GM18526 (cell line): ENCODE data around the gene NRCAM.

ENCODE experiments used
- POLR2A ChIP-seq: IDR thresholded peaks from 3 replicates; pipeline ENCODE4 v1.6.1; 2011; ENCODE audit not compliant: insufficient read length; ENCODE audit errors: extremely low read depth

Gene NRCAM

GRCh38 chr7:108395426-108395825 is 60.8 kb downstream of the NRCAM start:
- TF ChIP-seq POLR2A = no peak

GRCh38 chr7:108385834-108386422 is 70.3 kb downstream of the NRCAM start:
- TF ChIP-seq POLR2A = no peak

- no peak for TF ChIP-seq POLR2A
These were observed 71.3 kb downstream of the NRCAM start for GRCh38 chr7:108384716-108385483.

GRCh38 chr7:108382932-108383331 is 73.3 kb downstream of the NRCAM start:
- TF ChIP-seq POLR2A = no peak

- TF ChIP-seq POLR2A = no peak
These were observed 75.7 kb downstream of the NRCAM start for GRCh38 chr7:108380517-108380916.

- no peak for TF ChIP-seq POLR2A
These were observed 80.0 kb downstream of the NRCAM start for GRCh38 chr7:108376206-108376605.

GRCh38 chr7:108375668-108376067 is 80.6 kb downstream of the NRCAM start:
- no peak for TF ChIP-seq POLR2A

GRCh38 chr7:108374899-108375298 is 81.3 kb downstream of the NRCAM start:
- TF ChIP-seq POLR2A = no peak

- TF ChIP-seq POLR2A = no peak
These were observed 83.6 kb downstream of the NRCAM start for GRCh38 chr7:108372618-108373017.

GRCh38 chr7:108370616-108371015 is 85.6 kb downstream of the NRCAM start:
- TF ChIP-seq POLR2A = no peak

- TF ChIP-seq POLR2A = no peak
These were observed 87.8 kb downstream of the NRCAM start for GRCh38 chr7:108368466-108368865.

GRCh38 chr7:108367946-108368345 is 88.3 kb downstream of the NRCAM start:
- TF ChIP-seq POLR2A = no peak

- no peak for TF ChIP-seq POLR2A
These were observed 88.9 kb downstream of the NRCAM start for GRCh38 chr7:108367314-108367713.

GRCh38 chr7:108363659-108364058 is 92.6 kb downstream of the NRCAM start:
- no peak for TF ChIP-seq POLR2A

GRCh38 chr7:108360058-108360800 is 96.0 kb downstream of the NRCAM start:
- TF ChIP-seq POLR2A = no peak

- TF ChIP-seq POLR2A = no peak
These were observed 97.7 kb downstream of the NRCAM start for GRCh38 chr7:108358553-108358952.
